Activated CD4-positive, alpha-beta T cell treated with anti-CD3 and anti-CD28 coated beads, Interleukin-2, amount 50 U/mL, for 1 hour (primary cell): ENCODE measurements around the gene USP50.
"Not testable (repeated sequence)": the region's sequence is repeated elsewhere in the genome, so short reads cannot be mapped to it uniquely, and the experiment has no call there.

Source experiments
- DNase-seq: peaks from one replicate; pipeline ENCODE4 v3.0.0-alpha.2; 2020

The USP50 gene

GRCh38 chr15:50501815-50502214 lies 44.7 kb downstream of the USP50 start:
- DNase-seq, result no peak

GRCh38 chr15:50500352-50500751 lies 46.1 kb downstream of the USP50 start:
- no peak for DNase-seq

DNA sequence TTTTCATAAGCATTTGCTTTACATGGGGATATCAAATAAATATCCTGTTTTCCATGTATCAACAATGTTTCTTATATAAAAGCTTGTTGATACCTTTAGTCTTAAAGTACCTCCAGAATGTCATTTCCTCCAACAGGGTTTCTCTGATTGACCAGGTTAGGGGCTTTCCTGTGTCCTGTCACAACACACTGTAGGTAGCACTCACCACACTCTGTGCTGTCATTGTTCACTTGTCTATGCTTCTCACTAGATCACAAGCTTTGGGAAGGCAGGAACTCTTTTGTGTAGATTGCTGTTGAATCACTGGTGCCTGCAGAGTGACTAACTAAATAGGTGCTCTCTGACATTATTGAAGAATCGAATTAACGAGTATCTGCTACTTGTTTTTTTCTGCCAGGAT lies 49.8 kb downstream of the USP50 start:
- DNase-seq, result no peak

DNA sequence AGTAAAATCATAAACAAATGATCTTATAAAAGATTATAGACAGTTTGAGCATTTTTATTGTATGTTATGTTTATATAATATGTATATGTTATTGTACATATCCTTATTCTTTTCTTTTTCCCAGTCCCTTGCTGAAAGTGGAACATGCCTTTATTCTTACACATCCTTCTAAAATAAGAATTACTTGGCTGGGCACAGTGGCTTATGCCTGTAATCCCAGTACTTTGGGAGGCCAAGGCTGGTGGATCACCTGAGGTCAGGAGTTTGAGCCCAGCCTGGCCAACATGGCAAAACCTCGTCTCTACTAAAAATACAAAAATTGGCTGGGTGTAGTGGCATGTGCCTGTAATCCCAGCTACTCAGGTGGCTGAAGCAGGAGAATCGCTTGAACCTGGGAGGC lies 51.9 kb downstream of the USP50 start:
- DNase-seq, result not testable (repeated sequence)

DNA sequence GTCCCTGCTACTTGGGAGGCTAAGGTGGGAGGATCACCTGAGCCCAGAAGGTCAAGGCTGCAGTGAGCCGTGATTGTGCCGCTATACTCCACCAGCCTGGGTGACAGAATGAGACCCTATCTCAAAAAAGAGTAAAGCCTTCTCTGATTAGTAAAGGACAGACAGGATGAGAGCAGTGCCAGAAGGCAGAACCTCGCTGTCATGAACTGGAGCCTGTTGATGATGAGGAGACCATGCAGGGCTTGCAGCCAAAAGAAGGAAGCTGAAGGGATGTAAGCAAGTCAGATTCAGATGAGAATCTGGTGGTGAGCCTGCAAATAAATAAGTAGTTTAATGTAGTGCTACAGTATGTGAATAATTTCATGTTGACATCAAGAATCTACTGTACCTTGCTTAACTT lies 52.8 kb downstream of the USP50 start:
- DNase-seq, result no peak

DNA sequence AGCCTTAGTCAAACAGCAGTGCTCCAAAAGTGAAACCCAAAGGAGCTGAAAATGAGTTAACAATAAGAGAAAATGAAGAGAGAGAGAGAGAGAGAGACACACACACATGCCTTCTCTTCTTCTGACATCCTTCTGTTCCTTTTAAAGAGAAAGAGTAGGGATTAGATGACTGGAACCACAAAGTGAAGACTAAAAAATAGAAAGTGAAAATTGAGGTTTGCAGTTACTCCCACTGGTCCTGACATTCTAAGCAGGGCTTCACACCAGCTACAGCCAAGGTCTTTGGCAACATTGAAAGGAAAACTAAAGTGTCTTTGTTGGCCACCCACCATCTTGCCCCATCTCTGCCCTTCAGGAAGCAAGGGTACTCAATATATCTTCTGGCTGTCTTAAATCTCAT lies 59.2 kb downstream of the USP50 start:
- DNase-seq, result no peak

DNA sequence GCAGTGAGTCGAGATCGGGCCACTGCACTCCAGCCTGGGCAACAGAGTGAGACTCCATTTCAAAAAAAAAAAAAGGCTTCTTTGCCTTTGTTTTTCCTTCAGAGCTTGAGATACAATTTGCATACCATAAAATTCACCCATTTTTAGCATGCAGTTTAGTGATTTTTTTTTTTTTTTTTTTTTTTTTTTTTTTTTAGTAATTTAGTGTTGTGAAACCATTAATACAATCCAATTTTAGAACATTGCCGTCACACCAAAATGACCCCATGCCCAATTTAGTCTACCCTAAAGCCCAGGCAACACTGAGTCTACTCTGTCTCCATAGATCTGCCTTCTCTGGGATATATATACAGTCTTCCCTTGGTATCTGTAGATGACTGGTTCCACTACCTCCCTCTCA lies 61.1 kb downstream of the USP50 start:
- no peak for DNase-seq

DNA sequence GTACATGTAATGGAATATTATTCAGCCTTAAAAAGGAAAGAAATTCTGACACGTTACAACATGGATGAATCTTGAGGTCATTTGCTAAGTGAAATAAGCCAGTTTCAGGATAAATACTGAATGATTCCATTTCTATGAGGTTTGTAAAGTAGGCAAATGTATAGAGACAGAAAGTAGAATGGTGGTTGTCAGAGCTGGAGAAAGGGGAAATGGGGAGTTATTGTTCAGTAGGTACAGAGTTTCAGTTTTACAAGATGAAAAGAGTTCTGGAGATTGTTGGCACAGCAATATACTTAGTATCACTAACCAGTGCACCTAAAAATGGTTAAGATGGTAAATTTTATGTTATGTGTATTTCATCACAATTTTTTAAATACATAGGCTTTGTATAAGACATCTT lies 61.7 kb downstream of the USP50 start:
- DNase-seq, result no peak

DNA sequence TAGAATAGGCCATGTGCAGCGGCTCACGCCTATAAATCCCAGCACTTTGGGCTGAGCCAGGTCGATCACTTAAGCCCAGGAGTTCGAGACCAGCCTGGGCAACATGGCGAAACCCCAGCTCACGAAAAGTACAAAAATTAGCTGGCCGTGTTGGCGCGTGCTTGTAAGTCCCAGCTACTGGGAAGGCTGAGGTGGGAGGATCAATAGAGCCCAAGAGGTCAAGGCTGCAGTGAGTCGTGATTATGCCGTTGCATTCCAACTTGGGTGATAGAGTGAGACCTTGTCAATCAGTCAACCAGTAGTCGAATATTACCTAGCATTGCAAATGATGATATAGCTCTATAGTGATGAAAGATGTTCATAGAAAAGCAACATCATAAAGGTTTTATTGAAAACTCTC lies 70.3 kb downstream of the USP50 start:
- DNase-seq, result no peak

DNA sequence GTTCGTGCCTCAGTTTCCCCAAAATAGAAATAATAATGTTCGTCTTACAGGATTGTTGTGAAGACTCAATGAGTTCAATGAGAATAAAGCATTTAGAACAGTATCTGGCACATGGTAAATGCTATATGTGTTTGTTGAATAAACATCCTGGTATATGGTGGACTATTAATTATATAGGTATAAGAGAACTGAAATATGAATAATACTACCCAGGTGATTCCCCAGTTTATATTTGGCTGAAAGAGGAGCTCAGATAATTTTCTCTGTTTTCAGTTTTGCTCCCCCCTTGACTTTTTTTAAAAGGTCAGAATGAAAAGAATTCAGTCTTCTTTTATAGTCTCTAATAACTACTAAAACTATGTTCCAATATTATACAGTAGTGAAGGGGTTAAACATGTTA lies 75.4 kb downstream of the USP50 start:
- DNase-seq, result no peak

- DNase-seq, result no peak
These were observed 82.8 kb downstream of the USP50 start for GRCh38 chr15:50463423-50464358.

GRCh38 chr15:50458348-50459112 lies 87.9 kb downstream of the USP50 start:
- no peak for DNase-seq

- no peak for DNase-seq
These were observed 93.5 kb downstream of the USP50 start for GRCh38 chr15:50452927-50453326.
